Measurements from ENCODE around the gene COMMD10.

COMMD10 gene

DNA sequence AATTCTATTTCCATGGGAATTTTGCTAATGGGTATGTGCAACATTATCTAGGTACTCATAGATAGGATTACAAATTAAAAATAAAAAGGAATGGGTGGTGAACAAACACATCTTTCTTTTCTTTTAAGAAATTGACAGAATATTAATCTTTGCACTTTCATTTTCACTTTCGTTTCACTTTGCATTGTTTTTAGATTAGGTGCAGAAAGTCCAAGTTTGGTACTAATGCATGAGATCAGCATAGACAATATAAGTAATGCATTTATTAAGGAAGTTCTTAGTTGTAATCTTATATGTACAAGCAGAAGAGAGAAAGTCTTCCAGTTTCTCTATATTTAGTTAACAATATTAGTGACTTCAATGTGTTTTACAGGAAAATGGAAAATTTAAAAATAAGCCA lies 196.5 kb downstream of the COMMD10 start:
- no peak overlapping the region for H3K4me3 ChIP-seq (replicated peaks in 1 of 2; ENCODE audit: low read depth in 2 of 2, low read length in 2 of 2)

DNA sequence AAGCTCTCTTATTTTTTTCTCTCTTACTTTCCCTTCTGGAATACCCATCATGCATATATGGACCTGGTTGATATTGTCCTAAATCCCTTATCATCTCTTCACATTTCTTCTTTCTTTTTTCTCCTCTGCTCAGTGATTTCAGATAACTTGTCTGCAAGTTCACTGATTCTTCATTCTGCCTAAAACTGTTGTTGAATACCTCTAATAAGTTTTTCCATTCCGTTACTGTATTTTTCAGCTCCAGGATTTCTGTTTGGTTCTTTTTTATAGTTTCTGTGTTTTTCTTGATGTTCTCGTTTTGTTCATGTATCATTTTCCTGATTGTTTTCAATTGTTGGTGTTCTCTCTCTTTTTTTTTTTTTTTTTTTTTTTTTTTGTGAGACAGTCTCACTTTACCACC lies 203.7 kb downstream of the COMMD10 start:
- DNase-seq (ENCODE audit: low read depth in 2 of 2): no peak
- TF ChIP-seq, protein P1, sequence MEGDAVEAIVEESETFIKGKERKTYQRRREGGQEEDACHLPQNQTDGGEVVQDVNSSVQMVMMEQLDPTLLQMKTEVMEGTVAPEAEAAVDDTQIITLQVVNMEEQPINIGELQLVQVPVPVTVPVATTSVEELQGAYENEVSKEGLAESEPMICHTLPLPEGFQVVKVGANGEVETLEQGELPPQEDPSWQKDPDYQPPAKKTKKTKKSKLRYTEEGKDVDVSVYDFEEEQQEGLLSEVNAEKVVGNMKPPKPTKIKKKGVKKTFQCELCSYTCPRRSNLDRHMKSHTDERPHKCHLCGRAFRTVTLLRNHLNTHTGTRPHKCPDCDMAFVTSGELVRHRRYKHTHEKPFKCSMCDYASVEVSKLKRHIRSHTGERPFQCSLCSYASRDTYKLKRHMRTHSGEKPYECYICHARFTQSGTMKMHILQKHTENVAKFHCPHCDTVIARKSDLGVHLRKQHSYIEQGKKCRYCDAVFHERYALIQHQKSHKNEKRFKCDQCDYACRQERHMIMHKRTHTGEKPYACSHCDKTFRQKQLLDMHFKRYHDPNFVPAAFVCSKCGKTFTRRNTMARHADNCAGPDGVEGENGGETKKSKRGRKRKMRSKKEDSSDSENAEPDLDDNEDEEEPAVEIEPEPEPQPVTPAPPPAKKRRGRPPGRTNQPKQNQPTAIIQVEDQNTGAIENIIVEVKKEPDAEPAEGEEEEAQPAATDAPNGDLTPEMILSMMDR (IDR thresholded peaks at IDR 0.05; ENCODE audit: low read depth, low read length): no peak
- no peak overlapping the region for H3K4me3 ChIP-seq (replicated peaks in 1 of 2; ENCODE audit: low read depth in 2 of 2, low read length in 2 of 2)

More for the DNA sequence above, 196.5 kb downstream of the COMMD10 start:
- TF ChIP-seq, protein P1 (IDR thresholded peaks at IDR 0.05; ENCODE audit: low read depth, low read length): no peak
- no peak for DNase-seq (ENCODE audit: low read depth in 2 of 2)

DNA sequence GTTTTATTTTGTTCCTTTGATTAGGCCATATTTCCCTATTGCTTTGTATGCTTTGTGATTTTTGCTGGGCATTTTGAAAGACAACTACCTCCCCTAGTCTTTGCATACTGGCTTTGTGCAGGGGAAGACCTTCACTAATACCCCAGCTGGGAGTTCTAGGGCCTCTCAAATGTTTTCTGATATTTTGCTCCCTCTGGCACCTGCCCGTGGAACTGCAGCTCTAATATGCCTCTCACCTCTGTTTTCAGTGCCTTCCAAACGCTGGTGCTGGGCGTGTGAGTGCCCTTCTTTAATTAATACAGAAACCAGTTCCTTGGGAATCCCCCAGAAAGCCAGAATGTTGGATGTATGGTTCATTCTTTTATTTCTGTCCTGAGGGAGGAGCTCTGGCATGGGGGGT lies 204.5 kb downstream of the COMMD10 start:
- TF ChIP-seq, protein P1 (IDR thresholded peaks at IDR 0.05; ENCODE audit: low read depth, low read length): peak; percentile 21
- H3K4me3 ChIP-seq (replicated peaks in 1 of 2; ENCODE audit: low read depth in 2 of 2, low read length in 2 of 2): no peak overlapping the region
- DNase-seq (ENCODE audit: low read depth in 2 of 2): no peak

GRCh38 chr5:116291271-116291670 lies 206.4 kb downstream of the COMMD10 start:
- DNase-seq (ENCODE audit: low read depth in 2 of 2): peak in 1 of 2 donors; percentile 25
- TF ChIP-seq, protein P1 (IDR thresholded peaks at IDR 0.05; ENCODE audit: low read depth, low read length): no peak

GRCh38 chr5:116292321-116292720 lies 207.5 kb downstream of the COMMD10 start:
- TF ChIP-seq, protein P1 (IDR thresholded peaks at IDR 0.05; ENCODE audit: low read depth, low read length): no peak
- H3K4me3 ChIP-seq (replicated peaks in 1 of 2; ENCODE audit: low read depth in 2 of 2, low read length in 2 of 2): no peak overlapping the region
- no peak for DNase-seq (ENCODE audit: low read depth in 2 of 2)

More at GRCh38 chr5:116291271-116291670, 206.4 kb downstream of the COMMD10 start:
- no peak overlapping the region for H3K4me3 ChIP-seq (replicated peaks in 1 of 2; ENCODE audit: low read depth in 2 of 2, low read length in 2 of 2)

DNA sequence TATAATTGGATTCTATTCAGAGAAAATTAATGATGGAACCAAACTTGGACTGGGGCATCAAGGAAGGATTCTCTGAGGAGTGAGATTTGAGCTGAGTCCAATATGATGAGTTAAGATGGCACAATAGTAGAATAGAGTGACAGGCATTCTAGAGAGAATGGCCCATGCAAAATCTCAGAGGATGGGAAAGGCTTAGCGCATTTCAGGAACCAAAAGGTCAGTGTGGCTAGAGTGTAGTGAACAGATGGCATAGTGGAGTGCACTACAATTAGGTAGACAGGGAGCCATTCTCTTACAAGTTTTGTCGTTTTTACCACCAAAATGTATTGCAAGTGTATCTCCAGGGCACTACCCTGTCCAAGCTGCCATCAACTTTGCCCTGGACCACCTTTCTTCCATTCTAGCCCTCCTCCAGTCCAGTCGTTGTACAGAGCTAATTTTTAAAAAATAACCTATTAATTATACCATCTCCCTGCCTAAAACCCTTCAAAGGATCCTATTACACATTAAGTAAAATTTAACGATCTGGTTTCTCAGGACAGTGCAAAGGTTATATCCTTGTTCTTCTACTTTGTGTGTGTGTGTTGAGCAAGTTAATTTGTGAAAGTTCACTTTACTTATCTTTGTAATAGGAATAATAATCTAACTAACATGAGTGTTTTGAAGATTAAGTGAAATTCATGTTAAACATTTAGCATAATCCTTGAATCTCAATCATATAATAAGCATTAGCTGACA lies 211.7 kb downstream of the COMMD10 start:
- DNase-seq (ENCODE audit: low read depth in 2 of 2): no peak
- TF ChIP-seq, protein P1 (IDR thresholded peaks at IDR 0.05; ENCODE audit: low read depth, low read length): no peak

More for the DNA sequence above, 211.7 kb downstream of the COMMD10 start:
- no peak overlapping the region for H3K4me3 ChIP-seq (replicated peaks in 1 of 2; ENCODE audit: low read depth in 2 of 2, low read length in 2 of 2)

All from cardiac fibroblast (primary cell).